Right hindlimb (tissue), 1 donor: ENCODE data around the gene C11orf68.
A peak's percentile ranks its signal among the peaks of the same experiment; 100 is the strongest.

Experiments used
- DNase-seq: peaks from one replicate; pipeline ENCODE4 v3.0.0-alpha.2; 2018

Gene C11orf68

DNA sequence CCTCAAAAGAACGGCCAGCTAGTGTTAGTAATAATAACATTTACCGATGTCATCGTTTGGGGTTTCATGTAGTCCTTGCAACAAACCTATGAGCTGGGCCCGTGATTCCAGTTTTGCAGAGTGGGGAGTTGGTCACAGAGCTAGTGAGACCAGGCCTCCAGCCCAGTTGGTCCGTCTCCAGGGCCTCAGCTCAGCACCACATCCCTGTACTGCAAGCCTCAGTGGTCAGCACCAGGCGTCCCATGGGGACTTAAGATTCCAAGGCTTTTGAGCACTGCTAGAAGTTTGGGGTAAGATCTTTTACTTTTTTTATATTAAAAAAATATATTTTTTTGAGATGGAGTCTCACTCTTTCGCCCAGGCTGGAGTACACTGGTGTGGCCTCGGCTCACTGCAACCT lies 25.3 kb upstream of the C11orf68 start:
- DNase-seq = no peak

DNA sequence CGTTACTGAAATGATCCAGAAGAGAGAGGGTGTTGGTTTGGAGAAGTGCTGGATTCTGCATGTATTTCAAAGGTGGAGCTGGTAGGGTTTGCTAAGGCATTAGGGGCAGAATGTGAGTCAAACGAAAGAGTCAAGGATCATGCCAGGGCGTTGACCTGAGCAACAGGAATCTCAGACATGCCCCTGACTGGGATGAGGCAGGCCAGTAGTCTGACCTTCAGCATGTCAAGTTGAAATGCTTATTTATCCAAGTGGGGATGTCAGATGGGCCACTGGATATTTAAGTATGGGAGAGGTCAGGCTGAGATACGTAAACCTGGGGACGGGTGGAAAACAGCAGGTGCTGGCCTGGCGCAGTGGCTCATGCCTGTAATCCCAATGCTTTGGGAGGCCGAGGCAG lies 23.7 kb upstream of the C11orf68 start:
- DNase-seq = no peak

DNA sequence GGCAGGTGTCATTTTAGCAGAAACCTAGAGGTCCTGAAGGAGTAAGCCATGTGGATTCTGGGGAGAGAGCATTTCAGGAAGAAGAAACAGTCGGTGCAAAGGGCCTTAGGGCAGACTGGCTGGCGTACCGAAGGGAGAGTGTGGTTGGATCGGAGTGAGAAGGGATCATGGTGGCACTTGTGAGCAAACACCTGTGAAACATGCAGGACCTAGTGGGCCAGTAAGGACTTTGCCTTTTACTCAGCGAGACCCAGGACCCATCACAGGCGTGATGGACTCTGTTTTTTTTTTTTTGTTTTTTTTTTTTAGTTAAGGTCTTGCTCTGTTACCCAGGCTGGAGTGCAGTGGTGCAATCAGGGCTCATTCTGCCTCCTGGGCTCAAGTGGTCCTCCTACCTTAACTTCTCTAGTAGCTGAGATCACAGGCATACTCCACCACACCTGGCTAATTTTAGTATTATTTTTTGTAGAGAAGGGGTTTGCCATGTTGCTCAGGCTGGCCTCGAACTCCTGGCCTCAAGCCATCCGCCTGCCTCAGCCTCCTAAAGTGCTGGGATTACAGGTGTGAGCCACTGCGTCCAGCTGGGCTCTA lies 23.0 kb upstream of the C11orf68 start:
- no peak for DNase-seq

DNA sequence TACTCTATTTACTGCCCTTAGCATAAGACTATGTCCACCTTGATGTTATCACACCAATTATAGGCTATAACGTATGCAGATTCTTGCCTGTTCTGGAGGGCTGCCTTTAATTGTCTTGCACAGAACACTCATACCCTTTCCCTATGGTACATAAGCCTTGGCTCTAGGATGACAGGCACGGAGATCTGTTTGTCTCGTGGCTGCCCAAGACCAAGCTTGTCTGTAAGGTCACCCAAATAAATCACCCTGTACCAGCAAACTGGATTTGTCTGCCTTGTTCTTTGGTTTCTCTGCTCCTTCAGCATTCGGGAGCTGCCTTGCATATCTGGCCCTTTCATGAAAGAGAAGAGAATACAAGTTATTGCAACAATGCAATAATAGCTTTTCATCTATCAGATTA lies 18.9 kb upstream of the C11orf68 start:
- no peak for DNase-seq

- no peak for DNase-seq
Observed at GRCh38 chr11:65934014-65934413, 15.2 kb upstream of the C11orf68 start.

- DNase-seq = no peak
Observed at GRCh38 chr11:65932558-65932919, 13.7 kb upstream of the C11orf68 start.

- DNase-seq = no peak
Observed at GRCh38 chr11:65931773-65932557, 13.1 kb upstream of the C11orf68 start.

DNA sequence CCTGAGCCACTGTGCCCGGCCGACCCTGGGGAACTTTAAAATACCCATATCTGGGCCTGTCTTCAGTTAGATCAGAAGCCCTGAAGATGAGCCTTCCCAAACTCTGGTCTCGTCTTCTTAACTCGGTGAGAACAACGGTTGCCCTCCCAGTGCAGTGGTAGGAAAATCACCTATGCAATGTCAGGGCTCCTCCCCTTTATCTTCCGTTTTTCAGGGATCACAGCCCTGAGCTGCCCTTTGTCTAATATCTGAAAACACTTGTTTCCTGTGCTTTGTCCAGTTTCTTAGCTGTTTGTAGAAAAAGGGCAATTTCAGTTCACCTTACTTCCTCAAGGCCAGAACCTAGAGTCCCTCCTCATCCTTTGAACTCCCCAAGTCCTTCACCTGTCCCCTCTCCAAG lies 9.8 kb upstream of the C11orf68 start:
- no peak for DNase-seq

DNA sequence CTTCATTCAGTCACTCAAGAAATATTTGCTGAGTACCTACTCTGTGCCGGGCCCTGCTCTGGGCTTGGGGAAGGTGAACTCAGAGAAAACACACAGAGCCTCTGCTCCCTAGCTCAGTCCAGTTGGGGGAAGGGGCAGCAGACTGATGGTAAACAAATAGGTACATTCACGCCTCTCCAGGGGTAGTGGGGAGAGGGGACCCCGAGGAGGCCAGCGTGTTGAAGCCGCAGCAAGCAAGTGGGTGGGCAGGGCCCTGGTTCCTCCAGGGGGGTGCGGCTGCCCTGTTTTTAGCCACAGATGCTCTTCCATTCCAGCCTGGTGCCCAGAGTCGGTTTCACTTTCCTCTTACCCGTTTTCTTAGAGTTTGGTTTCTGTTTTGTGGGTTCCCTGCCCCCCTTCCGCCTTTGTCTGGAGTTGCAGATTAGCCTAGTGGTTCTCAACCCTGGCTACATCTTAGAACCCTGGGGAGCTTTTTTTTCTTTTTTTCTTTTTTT lies 9.1 kb upstream of the C11orf68 start:
- DNase-seq = no peak

DNA sequence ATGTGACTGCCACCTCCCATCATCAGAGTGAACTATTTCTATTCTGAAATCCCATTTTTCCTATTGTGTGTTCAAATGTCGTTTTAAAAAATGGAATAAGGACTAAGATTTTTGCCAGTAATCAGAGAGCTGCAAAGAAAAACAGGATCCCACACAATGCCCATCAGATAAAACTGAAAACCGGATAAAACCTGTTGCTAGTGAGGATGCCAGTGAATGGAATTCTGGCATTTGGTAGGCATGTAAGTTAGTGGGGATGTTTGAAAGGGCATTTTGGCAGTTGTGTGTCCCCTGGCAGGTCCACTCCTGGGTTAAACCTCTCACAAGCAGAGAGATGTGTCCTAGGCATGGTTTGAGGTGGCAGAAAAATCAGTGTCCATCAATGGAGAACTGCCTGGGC lies 6.5 kb upstream of the C11orf68 start:
- no peak for DNase-seq

- no peak for DNase-seq
Observed at GRCh38 chr11:65922565-65922964, 3.7 kb upstream of the C11orf68 start.

DNA sequence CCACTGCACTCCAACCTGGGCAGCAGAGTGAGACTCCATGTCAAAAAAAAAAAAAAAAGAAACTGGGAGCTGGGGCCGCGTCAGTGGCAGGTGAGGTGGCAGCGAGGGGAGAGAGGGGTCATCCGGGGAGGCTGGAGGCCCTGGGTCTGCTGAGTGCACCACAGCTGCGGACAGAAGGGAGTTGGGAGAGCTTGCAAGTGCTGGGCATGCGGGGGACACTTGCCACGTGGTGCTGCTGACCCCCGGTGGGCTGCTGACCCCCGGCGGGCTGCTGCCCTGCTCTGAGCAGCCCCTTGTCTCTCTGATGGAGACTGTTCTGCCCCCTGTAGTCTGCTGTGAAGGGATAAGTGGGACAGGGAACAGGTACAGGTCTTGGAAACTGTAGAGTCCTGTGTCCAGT lies 3.0 kb upstream of the C11orf68 start:
- no peak for DNase-seq

DNA sequence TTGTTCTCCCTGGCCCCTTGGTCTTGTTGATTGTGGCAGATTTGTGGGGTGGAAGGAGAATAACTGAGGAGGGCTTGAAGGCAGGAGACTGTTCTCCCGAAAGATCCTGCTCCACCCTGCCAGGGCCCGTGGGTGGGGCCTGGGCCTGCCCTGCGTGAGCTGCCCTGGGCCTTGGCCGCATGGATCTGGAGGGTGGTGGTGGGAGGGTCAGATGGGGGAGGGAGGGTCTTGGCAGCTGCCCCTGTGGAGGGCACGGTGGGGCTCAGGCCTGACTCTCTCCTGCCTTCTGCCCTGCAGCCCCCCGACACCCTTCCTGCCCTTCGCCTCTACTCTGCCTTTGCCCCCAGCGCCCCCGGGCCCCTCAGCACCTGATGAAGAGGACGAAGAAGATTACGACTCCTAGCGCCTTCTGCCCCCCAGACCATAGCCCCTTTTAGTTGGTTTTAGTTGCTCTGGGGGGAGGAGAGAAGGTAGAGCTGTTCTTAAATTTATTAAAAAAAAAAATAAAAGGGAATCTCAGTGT lies 2.2 kb upstream of the C11orf68 start:
- no peak for DNase-seq

DNA sequence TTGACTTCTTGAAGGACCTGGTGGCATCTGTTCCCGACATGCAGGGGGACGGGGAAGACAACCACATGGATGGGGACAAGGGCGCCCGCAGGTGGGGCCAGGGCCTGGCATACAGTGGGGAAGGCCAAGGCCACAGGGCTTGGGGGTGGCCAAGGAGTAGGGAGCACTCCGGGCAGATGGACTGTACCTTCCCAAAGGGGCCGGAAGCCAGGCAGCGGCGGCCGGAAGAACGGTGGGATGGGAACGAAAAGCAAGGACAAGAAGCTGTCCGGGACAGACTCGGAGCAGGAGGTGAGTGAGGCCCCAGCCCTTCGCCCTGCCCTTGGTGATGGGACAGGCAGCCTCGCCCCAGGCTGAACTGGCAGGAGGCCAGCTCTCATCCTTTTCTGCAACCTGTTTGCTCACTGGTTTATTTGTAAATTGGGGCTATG lies 1.5 kb upstream of the C11orf68 start:
- no peak for DNase-seq

- peak; percentile 57 for DNase-seq
Observed at GRCh38 chr11:65919573-65920371, 910 bp upstream of the C11orf68 start.

DNA sequence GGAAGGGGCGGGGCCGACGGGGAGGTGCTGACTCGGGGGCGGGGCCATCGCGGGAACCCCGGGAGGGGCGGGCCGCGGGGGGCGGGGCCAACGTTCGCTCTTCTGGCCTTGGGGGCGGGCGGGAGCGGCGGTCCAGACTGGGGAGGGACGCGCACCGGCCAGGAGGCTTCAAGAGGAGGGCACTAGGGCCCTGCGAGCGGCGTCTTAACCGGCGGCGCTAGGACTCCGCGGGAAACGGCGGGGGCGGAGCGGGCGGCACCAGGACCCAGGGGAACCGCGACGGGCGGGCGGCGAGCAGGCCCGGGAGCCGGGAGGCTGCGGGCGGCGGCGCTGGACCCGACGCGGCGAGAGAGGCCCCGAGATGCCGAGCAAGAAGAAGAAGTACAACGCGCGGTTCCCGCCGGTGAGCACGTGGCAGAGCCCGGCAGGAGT lies 295 bp upstream of the C11orf68 start, which contains the start of gene DRAP1:
TSS of gene DRAP1 (plus strand) at position 286 of the 432 bp plus-strand sequence. CDS start at position 362, 76 bp downstream.
- DNase-seq = peak; percentile 99

GRCh38 chr11:65917434-65918210 lies 1.2 kb downstream of the C11orf68 start:
- no peak for DNase-seq

- no peak for DNase-seq
Observed at GRCh38 chr11:65917077-65917433, 1.8 kb downstream of the C11orf68 start.

DNA sequence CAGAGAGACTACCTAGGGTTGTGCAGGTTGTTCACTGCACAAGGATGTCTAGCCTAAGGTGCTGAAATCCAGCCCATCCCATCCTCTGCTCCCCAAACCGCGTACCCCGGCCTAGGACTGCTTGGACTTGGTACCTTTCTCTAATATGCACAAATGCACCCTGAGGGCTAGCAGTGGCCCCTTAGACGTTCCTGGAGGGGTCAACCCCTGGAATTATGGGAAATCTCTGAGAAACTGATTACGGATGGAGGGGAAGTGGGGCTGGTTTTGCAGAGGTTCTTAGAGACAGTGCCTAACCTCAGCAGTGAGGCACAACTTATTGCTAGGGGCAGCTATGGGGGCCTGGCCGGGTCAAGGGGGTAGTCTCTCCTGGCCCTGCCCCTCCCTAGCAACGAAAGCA lies 2.5 kb downstream of the C11orf68 start:
- no peak for DNase-seq

GRCh38 chr11:65915821-65916251 lies 3.0 kb downstream of the C11orf68 start:
- DNase-seq = no peak

- DNase-seq = no peak
Observed at GRCh38 chr11:65915101-65915820, 3.6 kb downstream of the C11orf68 start.

- no peak for DNase-seq
Observed at GRCh38 chr11:65912845-65913244, 6.0 kb downstream of the C11orf68 start.
